GM18498 (cell line): ENCODE results near the gene NTMT1.
"Not testable (repeated sequence)": the region's sequence is repeated elsewhere in the genome, so short reads cannot be mapped to it uniquely, and the experiment has no call there.

ENCODE experiments used
- ATAC-seq: cut with Tn5 transposase; IDR thresholded peaks from one replicate; pipeline ENCODE4 v1.9.1; 2021; ENCODE audit warnings: mild to moderate bottlenecking, moderate library complexity; ENCODE audit not compliant: unreplicated experiment

NTMT1 gene, protein sequence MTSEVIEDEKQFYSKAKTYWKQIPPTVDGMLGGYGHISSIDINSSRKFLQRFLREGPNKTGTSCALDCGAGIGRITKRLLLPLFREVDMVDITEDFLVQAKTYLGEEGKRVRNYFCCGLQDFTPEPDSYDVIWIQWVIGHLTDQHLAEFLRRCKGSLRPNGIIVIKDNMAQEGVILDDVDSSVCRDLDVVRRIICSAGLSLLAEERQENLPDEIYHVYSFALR

DNA sequence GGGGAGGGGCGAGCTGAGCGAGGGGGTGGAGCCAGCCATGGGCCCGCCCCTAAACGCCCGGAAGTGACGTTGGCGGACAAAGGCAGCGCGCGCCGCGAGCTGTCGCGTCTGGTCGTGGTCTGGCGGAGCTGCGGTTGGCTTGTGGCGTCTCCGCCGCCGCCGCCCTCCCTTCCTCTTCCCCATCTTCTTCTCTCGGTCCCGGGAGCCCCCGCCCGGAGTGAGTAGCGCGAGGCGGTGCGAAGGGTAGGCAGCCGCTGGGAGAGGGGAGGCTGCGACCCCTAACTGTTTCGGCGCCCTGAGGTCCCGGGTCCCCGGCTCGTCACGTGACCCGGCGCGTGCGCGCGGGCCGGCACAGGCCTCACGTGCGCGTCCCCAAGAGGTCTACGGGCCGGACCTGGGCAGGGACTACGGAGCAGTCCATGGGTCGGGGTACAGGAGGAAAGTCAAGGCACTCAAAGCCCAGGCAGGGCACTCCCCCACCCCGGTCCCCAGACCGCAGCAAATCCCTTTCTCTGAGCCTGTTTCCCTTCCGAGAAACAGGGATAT, at the start of gene NTMT1:
Gene NTMT1 (plus strand): TSS at position 85 of the 546 bp plus-strand sequence. CDS start 6,541 bp downstream, outside the sequence.
- ATAC-seq: peak; percentile 79

DNA sequence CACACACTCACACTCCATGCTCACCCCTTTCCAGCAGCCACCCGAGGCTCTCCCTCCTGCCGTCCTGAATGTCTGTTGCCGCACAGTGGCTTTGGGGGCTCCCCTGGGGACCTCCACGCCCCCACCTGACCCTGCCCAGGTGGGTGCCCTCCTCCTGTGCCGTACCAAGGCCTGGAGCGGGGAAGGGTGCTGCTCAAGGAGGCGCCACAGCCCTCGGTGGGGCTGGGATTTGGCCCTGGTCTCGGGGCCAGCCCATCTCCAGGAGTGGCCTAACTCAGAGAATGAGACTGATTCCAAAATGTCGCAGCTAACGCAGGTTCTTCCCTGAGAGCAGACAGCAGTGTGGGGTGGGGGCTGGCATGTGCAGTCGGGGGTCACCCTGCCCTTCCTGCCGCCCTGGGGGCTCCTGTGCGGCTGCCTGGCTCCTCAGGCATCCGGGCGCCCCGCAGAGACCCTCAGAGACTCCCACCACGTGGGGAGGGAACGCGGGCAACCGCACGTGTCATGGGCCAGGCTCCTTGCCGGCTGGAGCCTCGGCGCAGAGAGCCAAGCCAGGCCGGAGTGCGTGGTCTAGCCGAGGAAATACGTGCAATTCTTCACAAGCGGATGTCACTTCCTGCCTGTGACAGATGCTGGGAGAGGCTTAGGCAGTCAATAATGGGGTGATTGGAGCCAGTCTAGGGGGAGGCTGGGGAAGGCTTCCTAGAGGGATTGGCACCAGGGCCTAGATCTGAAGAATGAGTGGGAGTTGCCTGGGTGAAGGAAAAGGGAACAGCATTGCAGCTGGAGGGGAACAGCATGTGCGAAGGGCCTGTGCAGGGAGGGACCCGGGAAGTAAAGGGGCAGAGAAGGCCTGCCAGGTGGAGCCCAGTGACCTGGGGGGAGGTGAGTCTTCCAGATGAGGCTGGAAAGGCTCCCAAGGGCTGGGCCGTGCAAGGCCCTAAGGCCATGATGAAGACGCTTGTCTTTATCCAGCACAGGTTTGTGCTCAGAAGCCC, 49.1 kb upstream of the NTMT1 start:
- ATAC-seq: no peak

DNA sequence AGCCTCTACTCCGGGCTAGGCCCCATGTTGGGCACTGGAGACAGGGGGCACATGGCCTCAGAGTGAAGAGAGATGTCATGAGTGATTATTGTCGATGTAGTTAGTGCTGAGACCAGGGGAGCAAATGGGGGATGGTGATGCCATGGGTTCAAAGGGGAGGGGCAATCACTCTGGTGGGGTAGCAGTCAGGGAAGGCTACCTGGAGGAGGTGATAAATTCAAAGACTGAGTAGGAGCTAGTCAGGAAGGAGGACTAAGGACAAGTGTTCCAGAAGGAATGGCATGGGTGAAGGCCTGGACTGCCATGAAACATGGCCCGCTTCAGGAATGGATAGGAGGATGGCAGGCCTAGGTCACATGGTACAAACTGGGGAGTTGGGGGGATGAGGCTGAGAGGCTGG, 46.7 kb upstream of the NTMT1 start:
- no peak for ATAC-seq

DNA sequence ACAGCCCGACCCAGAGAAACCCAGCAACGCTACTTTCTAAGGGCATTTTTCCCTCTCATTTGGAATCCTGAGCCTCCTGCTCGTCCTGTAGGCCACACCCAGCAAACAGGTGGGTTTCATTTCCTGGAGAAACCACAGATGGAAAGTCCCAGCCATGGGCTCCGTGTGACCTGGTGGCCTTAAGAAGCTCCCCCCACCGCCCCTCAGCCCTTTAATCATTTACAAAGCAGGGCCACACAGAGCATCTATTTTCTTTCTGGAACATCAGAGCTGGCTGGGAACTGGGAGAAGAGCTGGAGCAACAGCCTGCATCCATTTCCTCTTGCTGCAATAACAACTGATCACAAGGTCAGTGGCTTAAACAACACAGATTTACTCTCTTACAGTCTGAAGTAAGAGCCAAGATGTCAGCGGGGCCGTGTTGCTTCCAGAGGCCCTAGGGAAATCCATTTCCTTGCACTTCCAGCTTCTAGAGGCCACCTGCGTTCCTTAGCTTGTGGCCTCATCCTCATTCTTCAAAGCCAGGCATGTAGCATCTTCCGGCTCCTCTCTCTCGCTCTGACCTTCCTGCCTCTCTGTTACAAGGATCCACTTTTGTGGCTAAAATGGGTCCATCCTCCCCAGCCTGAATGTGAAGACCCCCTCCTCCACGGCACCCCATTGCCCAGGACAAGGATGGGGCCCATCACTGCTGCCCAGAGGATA, 45.6 kb upstream of the NTMT1 start:
- ATAC-seq: peak; percentile 50

DNA sequence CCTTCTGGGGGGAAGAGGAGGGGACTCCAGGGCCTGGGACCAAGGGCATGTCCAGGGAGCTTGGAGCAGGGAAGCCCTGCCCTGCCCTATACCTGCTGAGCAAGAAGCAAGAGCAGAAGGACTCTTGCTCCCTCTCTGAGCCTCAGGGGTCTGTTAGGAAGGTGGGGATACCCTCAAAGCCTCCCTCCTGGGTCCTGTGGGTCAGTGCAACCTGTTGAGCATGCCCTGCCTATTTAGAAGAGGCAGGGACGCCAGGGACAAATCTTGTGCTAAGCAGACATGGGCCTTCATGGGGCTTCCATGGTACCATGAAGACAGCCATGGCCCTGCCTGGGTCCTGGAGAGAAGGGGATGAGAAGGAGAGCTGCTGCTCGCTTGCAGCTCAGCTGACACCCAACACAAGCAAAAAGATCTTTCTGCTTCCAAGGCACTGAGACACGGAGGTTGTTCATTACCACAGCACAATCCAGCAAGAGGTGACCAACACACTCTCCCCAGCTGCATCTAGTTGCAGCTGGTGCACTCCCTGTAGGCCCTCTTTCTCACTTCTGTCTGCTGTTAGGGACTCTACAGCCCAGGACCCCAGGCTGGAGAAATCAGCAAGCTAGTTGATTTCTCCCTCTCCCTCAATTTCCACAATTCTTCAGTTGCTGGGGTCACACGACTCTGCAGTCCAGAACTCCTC, 44.3 kb upstream of the NTMT1 start:
- no peak for ATAC-seq

DNA sequence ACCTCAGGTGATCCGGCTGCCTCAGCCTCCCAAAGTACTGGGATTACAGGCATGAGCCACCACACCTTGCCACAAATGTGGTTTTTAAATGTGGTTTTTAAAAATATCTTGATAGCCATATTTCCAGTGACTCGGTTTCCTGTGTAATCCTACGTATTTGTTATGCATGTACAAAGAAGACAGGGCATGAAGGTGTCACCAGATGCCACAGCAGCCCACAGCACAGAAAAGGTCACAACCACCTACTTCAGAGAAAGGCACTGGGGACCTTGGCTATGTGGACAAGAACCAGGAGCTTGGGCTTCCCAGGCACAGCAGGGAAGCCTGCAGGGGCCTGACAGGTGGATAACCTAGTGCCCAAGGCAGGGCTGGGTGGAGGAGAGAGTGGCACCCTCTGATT, 43.1 kb upstream of the NTMT1 start:
- no peak for ATAC-seq

DNA sequence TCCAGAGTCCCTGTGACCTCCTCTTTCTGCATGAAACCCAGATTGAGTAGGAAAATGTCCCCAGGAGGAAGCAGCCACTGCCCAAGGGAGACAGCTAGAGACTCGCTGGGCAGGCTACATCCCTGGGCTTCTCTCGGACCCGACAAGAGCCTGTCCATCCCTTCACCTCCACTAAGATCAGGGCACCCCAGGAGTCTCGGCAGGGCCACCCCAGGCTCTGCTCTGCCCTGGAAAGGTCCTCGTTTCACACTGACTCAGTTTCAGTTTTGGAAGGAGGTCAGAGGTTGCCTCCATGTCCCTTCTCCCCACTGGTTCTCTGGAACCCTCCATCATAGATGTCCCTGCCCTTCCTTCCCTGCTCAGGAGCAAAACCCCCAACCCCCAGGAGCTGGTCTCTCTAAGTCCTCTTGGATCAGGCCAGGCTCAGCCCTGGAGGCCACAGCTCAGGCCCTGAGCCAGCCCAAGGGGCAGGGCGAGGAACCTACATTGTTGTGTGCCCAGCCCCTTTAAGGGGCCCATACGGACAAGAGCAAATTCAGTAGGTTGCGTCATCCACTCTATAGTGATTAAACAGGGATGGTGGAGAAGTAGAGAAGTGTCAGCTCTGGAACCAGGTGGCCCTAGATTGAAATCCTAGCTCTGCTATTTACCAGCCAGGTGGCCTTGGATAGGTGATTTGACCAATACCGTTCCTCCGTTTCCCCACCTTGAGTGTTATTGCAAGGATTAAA, 42.5 kb upstream of the NTMT1 start:
- ATAC-seq: no peak

DNA sequence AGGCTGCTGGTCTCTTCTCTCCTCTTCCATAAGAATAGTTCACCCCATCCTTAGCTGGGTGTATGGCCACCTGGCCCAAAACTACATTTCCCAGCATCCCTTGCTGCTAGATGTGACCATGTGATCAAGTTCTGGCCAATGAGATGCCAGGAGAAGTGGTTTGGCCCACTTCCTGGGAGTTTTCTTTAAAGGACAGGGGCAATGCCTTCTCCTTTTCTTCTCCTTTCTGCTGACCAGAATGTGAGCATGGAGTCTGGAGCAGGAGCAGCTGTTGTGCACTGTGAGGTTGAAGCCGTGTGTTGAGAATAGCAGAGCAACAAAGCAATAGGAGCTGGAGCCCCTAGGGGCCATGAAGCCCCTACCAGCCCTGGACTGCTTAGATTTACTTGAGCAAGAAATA, 41.8 kb upstream of the NTMT1 start:
- no peak for ATAC-seq

DNA sequence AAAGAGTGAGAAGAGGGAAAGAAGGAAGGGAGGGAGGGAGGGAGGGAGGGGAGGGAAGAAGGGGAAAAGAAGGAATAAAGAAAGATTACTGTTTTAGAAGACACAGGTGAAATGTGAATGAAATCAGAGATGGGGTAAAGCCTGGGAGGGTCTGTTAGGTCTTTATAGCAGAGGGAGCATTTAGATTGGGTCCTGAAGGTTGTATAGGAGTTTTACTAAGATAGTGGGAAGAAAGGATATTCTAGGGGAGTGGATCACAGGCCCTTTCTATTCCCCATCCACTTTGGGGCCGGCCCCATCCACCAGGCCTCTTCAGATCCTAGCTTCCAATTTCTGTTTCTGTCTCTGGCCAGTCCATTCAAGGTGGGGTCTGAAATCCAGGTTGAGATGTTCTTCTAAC, 40.6 kb upstream of the NTMT1 start:
- ATAC-seq: no peak

DNA sequence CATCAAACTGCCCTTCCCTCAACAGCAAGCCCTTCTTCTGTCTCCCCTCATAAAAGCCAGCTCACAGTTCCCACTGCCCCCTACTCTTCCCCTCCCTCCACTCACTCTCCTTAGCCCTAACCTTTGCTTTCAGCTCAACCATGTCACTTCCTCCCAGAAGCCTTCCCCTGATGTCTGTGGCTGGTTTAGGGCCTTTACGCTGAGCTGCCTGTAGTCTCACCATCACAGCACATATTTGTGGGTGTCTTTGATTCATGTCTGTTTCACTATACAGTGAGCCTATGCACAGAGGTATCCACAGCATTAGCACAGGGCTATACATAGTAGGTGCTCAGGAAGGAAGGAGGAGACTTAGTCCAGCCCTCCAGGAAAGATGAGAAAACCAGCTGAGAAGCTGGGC, 39.7 kb upstream of the NTMT1 start:
- no peak for ATAC-seq

DNA sequence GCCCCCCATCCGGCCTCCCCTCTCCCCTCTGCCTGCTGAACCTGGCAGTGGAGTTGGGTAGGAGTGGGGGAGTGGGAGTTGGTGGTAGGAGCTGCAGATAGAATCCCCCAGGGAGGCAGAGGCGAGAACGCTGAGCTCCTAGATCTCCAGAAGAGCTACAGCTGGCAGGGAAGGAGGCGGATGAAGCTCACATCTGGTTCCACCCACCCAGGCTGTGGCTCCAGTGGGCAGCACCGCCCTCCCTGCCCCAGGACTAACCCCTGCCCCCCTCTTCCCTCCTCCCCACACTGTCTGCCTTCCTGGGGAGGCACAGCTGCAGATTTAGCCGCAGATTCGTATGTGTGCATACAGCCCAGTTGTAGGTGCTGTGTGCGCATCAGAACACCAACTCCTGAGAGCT, 39.3 kb upstream of the NTMT1 start:
- no peak for ATAC-seq

DNA sequence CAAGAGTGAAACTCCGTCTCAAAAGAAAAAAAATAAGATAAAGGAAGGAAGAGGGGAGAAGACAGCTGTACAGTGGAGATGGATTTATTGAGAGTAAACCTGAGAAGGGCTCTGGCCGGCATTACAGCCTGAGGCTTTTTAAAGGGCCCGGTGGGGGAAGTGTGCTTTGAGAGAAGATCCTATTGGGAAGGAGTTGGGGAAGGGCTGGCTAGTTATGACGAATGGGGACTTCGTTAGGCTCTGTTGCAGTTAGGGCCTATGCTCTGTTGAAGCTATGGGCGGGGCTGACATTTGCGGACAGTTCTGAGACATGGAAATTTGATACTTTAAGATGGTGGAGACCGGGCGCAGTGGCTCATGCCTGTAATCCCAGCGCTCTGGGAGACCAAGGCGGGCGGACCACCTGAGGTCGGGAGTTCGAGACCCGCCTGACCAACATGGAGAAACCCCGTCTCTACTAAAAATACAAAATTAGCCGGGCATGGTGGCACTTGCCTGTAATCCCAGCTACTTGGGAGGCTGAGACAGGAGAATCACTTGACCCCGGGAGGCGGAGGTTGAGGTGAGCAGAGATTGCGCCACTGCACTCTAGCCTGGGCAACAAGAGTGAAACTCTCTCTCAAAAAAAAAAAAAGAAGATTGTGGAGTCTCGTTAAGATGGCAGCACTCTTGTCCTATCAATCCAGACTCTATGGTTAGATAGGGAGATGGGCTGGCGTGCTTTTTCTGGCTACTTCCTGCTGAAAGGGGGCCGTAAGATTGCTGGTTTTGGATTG, 38.3 kb upstream of the NTMT1 start:
- no peak for ATAC-seq

DNA sequence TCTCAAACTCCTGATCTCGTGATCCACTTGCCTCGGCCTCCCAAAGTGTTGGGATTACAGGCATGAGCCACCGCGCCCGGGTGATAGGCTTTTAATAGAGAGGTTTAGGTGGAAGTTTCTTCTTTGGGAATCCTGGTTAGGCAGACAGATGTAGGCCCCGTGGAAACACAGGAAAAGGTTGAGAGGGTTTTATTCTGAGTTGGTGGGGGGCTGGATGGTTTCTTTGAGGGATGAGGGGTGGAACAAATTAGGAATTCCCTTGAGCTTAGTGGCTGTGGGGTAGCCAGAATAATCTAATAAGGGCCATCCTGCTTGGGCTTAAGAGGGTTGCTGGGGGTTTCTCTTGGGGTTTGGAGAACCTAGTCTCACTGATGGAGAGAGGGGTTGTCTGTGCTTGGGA, 35.5 kb upstream of the NTMT1 start:
- ATAC-seq: no peak

DNA sequence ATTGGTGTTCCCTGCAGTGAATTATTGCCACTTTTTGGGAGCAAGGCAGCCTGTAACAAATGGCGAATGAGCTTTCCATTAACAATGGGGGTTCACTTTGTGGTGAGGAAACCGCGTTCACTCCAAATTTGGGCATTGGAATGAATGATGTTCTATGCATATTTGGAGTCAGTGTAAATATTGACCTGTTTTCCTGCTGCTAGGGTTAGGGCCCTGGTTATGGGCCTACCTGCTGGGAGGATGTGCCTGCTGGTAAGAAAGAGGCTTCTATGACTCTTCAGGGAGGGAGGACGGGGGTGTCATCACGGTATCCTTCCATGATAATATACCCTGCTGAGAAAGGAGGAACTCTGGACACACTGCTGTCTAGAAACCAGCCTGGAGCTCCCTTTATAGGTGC, 34.0 kb upstream of the NTMT1 start:
- ATAC-seq: no peak

DNA sequence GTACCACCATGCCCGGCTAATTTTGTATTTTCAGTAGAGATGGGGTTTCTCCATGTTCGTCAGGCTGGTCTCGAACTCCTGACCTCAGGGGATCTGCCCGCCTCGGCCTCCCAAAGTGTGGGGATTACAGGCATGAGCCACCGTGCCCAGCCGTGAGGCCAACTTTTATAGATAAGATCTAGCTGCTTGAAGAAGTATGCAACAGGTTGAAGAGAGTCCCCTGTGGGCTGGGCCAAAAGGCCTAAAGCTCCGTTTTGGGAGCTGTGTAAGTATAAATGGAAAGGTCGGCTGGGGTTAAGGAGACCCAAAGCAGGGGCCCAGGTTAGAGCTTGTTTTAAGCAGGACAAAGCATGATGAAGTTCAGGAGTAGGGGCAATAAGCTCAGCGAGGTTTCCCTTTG, 33.2 kb upstream of the NTMT1 start:
- not testable (repeated sequence) for ATAC-seq

DNA sequence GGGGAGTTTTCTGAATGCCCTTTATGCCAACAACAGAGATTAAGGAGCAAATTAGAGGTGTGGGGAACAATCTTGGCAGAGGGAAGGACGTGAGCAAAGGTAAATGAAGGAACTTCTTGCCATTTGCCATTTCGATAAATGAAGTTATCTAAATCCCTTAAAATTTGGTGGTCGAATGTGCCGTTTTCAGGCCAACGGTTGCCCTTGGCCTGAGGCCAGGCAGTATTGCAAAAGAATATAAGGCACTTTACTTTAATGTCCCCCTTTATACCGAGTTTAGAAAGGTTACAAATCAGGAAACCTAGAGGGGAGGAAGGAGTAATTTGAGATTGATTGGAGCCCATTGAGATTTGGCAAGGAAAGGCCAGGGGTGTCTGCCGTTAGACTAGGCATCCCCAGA, 31.3 kb upstream of the NTMT1 start:
- no peak for ATAC-seq

DNA sequence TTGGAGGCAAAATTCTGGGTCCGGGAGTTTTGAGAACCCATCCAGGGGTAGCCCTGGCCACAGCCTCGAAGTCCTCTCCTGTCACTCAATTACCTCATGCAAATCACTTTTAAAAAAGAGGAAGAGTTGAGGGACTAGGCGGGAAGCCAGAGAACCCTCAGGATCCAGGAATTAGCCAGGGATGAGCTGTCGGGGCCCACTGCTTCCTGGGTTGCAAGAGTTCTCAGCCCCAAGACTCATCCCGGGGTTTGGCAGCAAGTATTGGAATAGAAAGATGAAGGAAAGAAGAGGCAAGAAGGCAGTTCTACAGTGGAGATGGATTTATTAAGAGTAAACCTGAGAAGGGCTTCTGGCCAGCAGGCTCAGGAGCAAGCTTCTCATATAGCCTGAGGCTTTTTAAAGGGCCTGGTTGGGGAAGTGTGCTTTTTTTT, 30.6 kb upstream of the NTMT1 start:
- no peak for ATAC-seq

DNA sequence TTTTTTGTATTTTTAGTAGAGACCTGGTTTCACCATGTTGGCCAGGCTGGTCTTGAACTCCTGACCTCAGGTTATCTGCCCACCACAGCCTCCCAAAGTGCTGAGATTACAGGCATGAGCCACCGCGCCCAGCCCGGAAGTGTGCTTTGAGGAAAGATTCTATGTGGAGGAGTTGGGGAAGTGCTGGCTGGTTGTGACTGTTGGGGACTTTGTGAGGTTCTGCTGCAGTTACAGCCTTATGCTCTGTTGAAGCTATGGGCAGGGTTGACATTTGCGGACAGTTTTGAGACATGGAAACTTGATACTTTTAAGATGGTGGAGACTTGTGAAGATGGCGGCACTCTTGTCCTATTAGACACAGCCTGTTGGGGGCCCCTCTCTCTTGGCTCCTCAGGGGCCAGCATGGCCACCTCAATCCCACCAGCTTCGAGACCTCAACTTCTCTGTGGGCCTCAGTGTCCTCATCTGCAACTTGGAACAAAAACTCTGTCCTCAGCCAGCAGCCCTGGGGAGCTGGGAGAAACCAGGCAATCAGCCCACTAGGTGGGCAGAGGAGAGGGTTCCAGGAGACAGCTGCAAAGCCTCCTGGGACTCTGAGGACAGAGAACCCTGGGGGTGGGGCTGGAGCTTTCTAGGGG, 29.9 kb upstream of the NTMT1 start:
- no peak for ATAC-seq
